Measurements from ENCODE around the gene CORT. TPM values are rescaled to one million over a fixed set of nuclear protein-coding genes. Genes with fewer than 3 reads are reported as not detected.

Gene CORT, protein sequence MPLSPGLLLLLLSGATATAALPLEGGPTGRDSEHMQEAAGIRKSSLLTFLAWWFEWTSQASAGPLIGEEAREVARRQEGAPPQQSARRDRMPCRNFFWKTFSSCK
- 2.8 TPM for polyA plus RNA-seq (2013, experiment 1 of 2)
- polyA plus RNA-seq (2013, experiment 2 of 2) = 2.8 TPM

DNA sequence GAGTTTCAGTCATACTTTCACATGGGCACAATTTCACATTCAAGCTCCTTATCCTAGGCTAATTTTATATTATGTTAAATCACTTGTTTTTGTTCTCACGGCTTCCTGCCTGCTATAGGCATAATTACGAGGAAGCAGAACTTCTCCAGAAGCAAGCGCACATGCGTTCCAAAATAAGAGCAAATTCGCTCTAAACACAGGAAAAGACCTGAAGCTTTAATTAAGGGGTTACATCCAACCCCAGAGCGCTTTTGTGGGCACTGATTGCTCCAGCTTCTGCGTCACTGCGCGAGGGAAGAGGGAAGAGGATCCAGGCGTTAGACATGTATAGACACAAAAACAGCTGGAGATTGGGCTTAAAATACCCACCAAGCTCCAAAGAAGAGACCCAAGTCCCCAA lies at the start of gene CORT:
Gene CORT (plus strand): TSS at position 281 of the 400 bp plus-strand sequence. CDS start 193 bp downstream, outside the sequence.
- Histone ChIP-seq H3K27me3 (ENCODE audit: control insufficient read depth in 3 of 3, insufficient read depth in 3 of 3, low read depth in 1 of 3, low read length in 3 of 3) (no peaks in the 10 kb centered on the region), H2BK12ac (ENCODE audit: low read length) (no peak within 1 kb of the TSS), H2BK15ac (ENCODE audit: low read length) (no peak within 1 kb of the TSS), H3K4me1 (ENCODE audit: control insufficient read depth in 2 of 2, insufficient read depth in 1 of 2, low read depth in 1 of 2, low read length in 2 of 2) (peaks cover 5 to 6% of the 10 kb centered on the region in 2 donors), H3K4me2 (ENCODE audit: insufficient read depth, low read length, poor library complexity, severe bottlenecking) (no peak within 1 kb of the TSS), H3K9me3 (replicated peaks in 1 of 2; ENCODE audit: control insufficient read depth in 2 of 2, insufficient read depth in 1 of 2, low read depth in 1 of 2, low read length in 2 of 2) (peaks cover 0 to 4% of the 10 kb centered on the region in 2 donors), H3K4me3 (ENCODE audit: low read length in 2 of 2) (no peak within 1 kb of the TSS), H3K18ac (ENCODE audit: low read length) (peak within 1 kb of the TSS; percentile 24), H3K4ac (ENCODE audit: low read length) (peak within 1 kb of the TSS; percentile 19), H3K14ac (ENCODE audit: low read length) (peak within 1 kb of the TSS; percentile 61), H3K27ac (replicated peaks; ENCODE audit: low read length) (no peak within 1 kb of the TSS), H2AFZ (ENCODE audit: low read length) (no peak within 1 kb of the TSS), H2AK5ac (ENCODE audit: low read depth, low read length) (no peak within 1 kb of the TSS), H3K23ac (ENCODE audit: low read depth, low read length, poor library complexity) (peak within 1 kb of the TSS; percentile 90), H3K79me1 (ENCODE audit: low read depth, low read length) (peaks cover 3% of the 10 kb centered on the region), H3K9ac (ENCODE audit: low read depth, low read length, poor library complexity) (peak within 1 kb of the TSS; percentile 53), H3K36me3 (replicated peaks in 1 of 2; ENCODE audit: control insufficient read depth in 2 of 2, insufficient read depth in 2 of 2, low read length in 2 of 2) (peaks cover 4 to 26% of the 10 kb centered on the region in 2 donors), H4K91ac (ENCODE audit: low read depth, low read length, poor library complexity) (no peak within 1 kb of the TSS), H2BK5ac (ENCODE audit: low read length) (no peak within 1 kb of the TSS), H2BK120ac (ENCODE audit: low read depth, low read length) (no peak within 1 kb of the TSS), H4K8ac (ENCODE audit: low read depth, low read length) (peak within 1 kb of the TSS; percentile 70)
- DNase-seq (ENCODE audit: low spot score) = no peak
- WGBS, 2 donors (ENCODE audit: extremely low coverage in 2 of 2, insufficient read length in 2 of 2, insufficient replicate concordance in 1 of 2) = no CpG with 5 or more reads among the region's 10 CpGs

DNA sequence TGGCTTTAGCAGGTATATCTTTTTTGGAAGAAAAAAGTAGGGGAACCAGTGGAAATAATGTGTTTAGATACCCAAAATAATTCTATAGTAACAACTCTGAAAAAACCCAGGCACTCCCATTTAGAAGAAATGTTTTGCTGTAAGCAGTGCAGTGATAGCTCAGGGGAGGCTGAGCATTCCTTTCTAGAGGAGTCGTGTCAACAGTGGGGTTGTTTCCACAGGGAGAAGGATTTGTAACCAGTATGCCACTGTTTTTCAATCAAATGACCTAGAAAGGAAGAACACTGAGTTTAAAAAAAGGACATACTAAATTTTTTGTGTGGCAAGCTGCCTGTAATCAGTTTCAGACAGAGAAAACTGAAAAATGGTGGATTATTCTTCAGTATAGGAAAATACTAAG lies 48.5 kb upstream of the CORT start:
- Histone ChIP-seq H3K9ac (ENCODE audit: low read depth, low read length, poor library complexity) (no peak overlapping the region), H2BK120ac (ENCODE audit: low read depth, low read length) (no peak overlapping the region), H3K9me3 (replicated peaks in 1 of 2; ENCODE audit: control insufficient read depth in 2 of 2, insufficient read depth in 1 of 2, low read depth in 1 of 2, low read length in 2 of 2) (no peaks in the 10 kb centered on the region), H3K36me3 (replicated peaks in 1 of 2; ENCODE audit: control insufficient read depth in 2 of 2, insufficient read depth in 2 of 2, low read length in 2 of 2) (peaks cover 27 to 61% of the 10 kb centered on the region in 2 donors), H3K79me1 (ENCODE audit: low read depth, low read length) (peaks cover 5% of the 10 kb centered on the region), H2AK5ac (ENCODE audit: low read depth, low read length) (no peak overlapping the region), H3K4me2 (ENCODE audit: insufficient read depth, low read length, poor library complexity, severe bottlenecking) (no peak overlapping the region), H3K27ac (replicated peaks; ENCODE audit: low read length) (no peak overlapping the region), H2BK12ac (ENCODE audit: low read length) (no peak overlapping the region), H2BK5ac (ENCODE audit: low read length) (no peak overlapping the region), H3K4me3 (ENCODE audit: low read length in 2 of 2) (no peak overlapping the region), H4K91ac (ENCODE audit: low read depth, low read length, poor library complexity) (no peak overlapping the region), H2BK15ac (ENCODE audit: low read length) (no peak overlapping the region), H3K14ac (ENCODE audit: low read length) (no peak overlapping the region), H3K4ac (ENCODE audit: low read length) (no peak overlapping the region), H3K27me3 (ENCODE audit: control insufficient read depth in 3 of 3, insufficient read depth in 3 of 3, low read depth in 1 of 3, low read length in 3 of 3) (no peaks in the 10 kb centered on the region), H2AFZ (ENCODE audit: low read length) (no peak overlapping the region), H3K23ac (ENCODE audit: low read depth, low read length, poor library complexity) (no peak overlapping the region), H3K4me1 (ENCODE audit: control insufficient read depth in 2 of 2, insufficient read depth in 1 of 2, low read depth in 1 of 2, low read length in 2 of 2) (peaks cover 2 to 6% of the 10 kb centered on the region in 2 donors), H4K8ac (ENCODE audit: low read depth, low read length) (no peak overlapping the region), H3K18ac (ENCODE audit: low read length) (no peak overlapping the region)
- no CpG with 5 or more reads among the region's 1 CpG for WGBS, 2 donors (ENCODE audit: extremely low coverage in 2 of 2, insufficient read length in 2 of 2, insufficient replicate concordance in 1 of 2)
- no peak for DNase-seq (ENCODE audit: low spot score)

DNA sequence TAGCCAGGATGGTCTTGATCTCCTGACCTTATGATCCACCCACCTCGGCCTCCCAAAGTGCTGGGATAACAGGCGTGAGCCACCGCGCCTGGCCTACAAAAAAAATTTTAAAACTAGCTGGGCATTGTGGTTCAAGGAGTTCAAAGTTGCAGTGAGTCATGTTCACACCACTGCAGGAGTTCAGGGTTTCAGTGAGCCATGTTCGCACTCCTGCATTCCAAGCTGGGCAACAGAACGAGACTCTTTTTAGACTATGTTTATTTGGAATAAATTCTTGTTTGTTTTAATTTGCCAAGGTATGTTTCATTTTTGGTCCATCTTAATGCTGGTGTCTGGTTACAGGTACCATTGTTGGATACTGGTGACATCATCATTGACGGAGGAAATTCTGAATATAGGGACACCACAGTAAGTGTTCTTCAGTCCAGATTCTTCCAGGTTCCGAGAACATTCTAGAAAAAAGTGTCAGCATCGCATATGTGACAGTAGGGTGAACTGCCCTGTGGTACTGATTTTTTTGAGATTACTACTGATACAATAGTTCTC lies 47.0 kb upstream of the CORT start:
- no peak overlapping the region for H3K27ac ChIP-seq (replicated peaks; ENCODE audit: low read length)
- no peak overlapping the region for H3K4me3 ChIP-seq (ENCODE audit: low read length in 2 of 2)
- H3K9me3 ChIP-seq (replicated peaks in 1 of 2; ENCODE audit: control insufficient read depth in 2 of 2, insufficient read depth in 1 of 2, low read depth in 1 of 2, low read length in 2 of 2) = no peaks in the 10 kb centered on the region
- no peak overlapping the region for H3K14ac ChIP-seq (ENCODE audit: low read length)
- H3K23ac ChIP-seq (ENCODE audit: low read depth, low read length, poor library complexity) = no peak overlapping the region
- H2BK120ac ChIP-seq (ENCODE audit: low read depth, low read length) = no peak overlapping the region
- no peak overlapping the region for H3K18ac ChIP-seq (ENCODE audit: low read length)
- no peak overlapping the region for H2AK5ac ChIP-seq (ENCODE audit: low read depth, low read length)
- H3K27me3 ChIP-seq (ENCODE audit: control insufficient read depth in 3 of 3, insufficient read depth in 3 of 3, low read depth in 1 of 3, low read length in 3 of 3) = no peaks in the 10 kb centered on the region
- no peak overlapping the region for H2BK15ac ChIP-seq (ENCODE audit: low read length)
- H4K91ac ChIP-seq (ENCODE audit: low read depth, low read length, poor library complexity) = no peak overlapping the region
- no peak overlapping the region for H4K8ac ChIP-seq (ENCODE audit: low read depth, low read length)
- H2AFZ ChIP-seq (ENCODE audit: low read length) = no peak overlapping the region
- WGBS, 2 donors (ENCODE audit: extremely low coverage in 2 of 2, insufficient read length in 2 of 2, insufficient replicate concordance in 1 of 2) = no CpG with 5 or more reads among the region's 9 CpGs
- no peak overlapping the region for H2BK5ac ChIP-seq (ENCODE audit: low read length)
- peaks cover 5% of the 10 kb centered on the region for H3K79me1 ChIP-seq (ENCODE audit: low read depth, low read length)
- H3K4ac ChIP-seq (ENCODE audit: low read length) = no peak overlapping the region
- no peak overlapping the region for H2BK12ac ChIP-seq (ENCODE audit: low read length)
- peaks cover 41 to 77% of the 10 kb centered on the region in 2 donors for H3K36me3 ChIP-seq (replicated peaks in 1 of 2; ENCODE audit: control insufficient read depth in 2 of 2, insufficient read depth in 2 of 2, low read length in 2 of 2)
- H3K4me2 ChIP-seq (ENCODE audit: insufficient read depth, low read length, poor library complexity, severe bottlenecking) = no peak overlapping the region
- H3K4me1 ChIP-seq (ENCODE audit: control insufficient read depth in 2 of 2, insufficient read depth in 1 of 2, low read depth in 1 of 2, low read length in 2 of 2) = peaks cover 2 to 6% of the 10 kb centered on the region in 2 donors
- no peak for DNase-seq (ENCODE audit: low spot score)
- H3K9ac ChIP-seq (ENCODE audit: low read depth, low read length, poor library complexity) = no peak overlapping the region

DNA sequence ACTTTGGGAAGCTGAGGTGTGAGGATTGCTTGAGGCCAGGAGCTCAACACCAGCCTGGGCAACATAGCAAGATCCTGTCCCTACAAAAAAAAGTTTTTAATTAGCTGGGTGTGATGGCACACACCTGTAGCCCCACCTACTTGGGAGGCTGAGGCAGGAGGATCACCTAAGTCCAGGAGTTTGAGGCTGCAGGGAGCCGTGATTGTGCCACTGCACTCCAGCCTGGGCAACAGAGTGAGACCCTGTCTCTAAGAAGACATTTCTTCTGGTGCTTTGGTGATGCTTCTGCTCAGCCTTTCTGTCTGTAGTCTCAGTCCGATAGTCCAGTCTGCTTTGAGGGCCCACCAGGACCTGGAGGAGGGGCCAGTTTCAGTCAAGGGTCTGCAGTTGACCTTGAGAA lies 42.6 kb upstream of the CORT start:
- Histone ChIP-seq H3K36me3 (replicated peaks in 1 of 2; ENCODE audit: control insufficient read depth in 2 of 2, insufficient read depth in 2 of 2, low read length in 2 of 2) (peaks cover 71 to 99% of the 10 kb centered on the region in 2 donors), H2BK15ac (ENCODE audit: low read length) (no peak overlapping the region), H3K4me1 (ENCODE audit: control insufficient read depth in 2 of 2, insufficient read depth in 1 of 2, low read depth in 1 of 2, low read length in 2 of 2) (no peaks in the 10 kb centered on the region), H3K4me3 (ENCODE audit: low read length in 2 of 2) (no peak overlapping the region), H3K4ac (ENCODE audit: low read length) (no peak overlapping the region), H3K14ac (ENCODE audit: low read length) (no peak overlapping the region), H2BK12ac (ENCODE audit: low read length) (no peak overlapping the region), H2BK5ac (ENCODE audit: low read length) (no peak overlapping the region), H2AK5ac (ENCODE audit: low read depth, low read length) (no peak overlapping the region), H3K9ac (ENCODE audit: low read depth, low read length, poor library complexity) (no peak overlapping the region), H3K27ac (replicated peaks; ENCODE audit: low read length) (no peak overlapping the region), H2BK120ac (ENCODE audit: low read depth, low read length) (no peak overlapping the region), H4K8ac (ENCODE audit: low read depth, low read length) (no peak overlapping the region), H3K27me3 (ENCODE audit: control insufficient read depth in 3 of 3, insufficient read depth in 3 of 3, low read depth in 1 of 3, low read length in 3 of 3) (no peaks in the 10 kb centered on the region), H3K4me2 (ENCODE audit: insufficient read depth, low read length, poor library complexity, severe bottlenecking) (no peak overlapping the region), H3K9me3 (replicated peaks in 1 of 2; ENCODE audit: control insufficient read depth in 2 of 2, insufficient read depth in 1 of 2, low read depth in 1 of 2, low read length in 2 of 2) (no peaks in the 10 kb centered on the region), H2AFZ (ENCODE audit: low read length) (no peak overlapping the region), H4K91ac (ENCODE audit: low read depth, low read length, poor library complexity) (no peak overlapping the region), H3K18ac (ENCODE audit: low read length) (no peak overlapping the region), H3K23ac (ENCODE audit: low read depth, low read length, poor library complexity) (no peak overlapping the region), H3K79me1 (ENCODE audit: low read depth, low read length) (peaks cover 2% of the 10 kb centered on the region)
- no CpG with 5 or more reads among the region's 2 CpGs for WGBS, 2 donors (ENCODE audit: extremely low coverage in 2 of 2, insufficient read length in 2 of 2, insufficient replicate concordance in 1 of 2)
- no peak for DNase-seq (ENCODE audit: low spot score)

All from neuronal stem cell (in vitro differentiated cells).